ENCODE measurements around the gene RACGAP1. TPM values are rescaled to one million over a fixed set of nuclear protein-coding genes. Genes with fewer than 3 reads are reported as not detected.

RACGAP1 gene
- total and polyA plus RNA-seq, 2 of the 4 experiments (the other 2 are of a cell fraction) = 37.9 to 110 TPM

- in situ Hi-C loops (cut with MboI; ENCODE audit: low sequenced_read_pairs) = loop anchor here (10.0 kb wide), 1 partner anchor 189 kb away; no protein-coding TSS in a partner anchor
- H3K23ac ChIP-seq (ENCODE audit: low read depth, low read length) = no peak overlapping the region
- H3K4ac ChIP-seq (ENCODE audit: low read depth, low read length) = no peak overlapping the region
- H3K9me1 ChIP-seq (ENCODE audit: insufficient read depth, low read length) = no peaks in the 10 kb centered on the region
- CTCF ChIA-PET = no interaction called here
- 81% methylated on average over 4 of the region's 17 CpGs; no CpG with 5 or more reads in 1 of the 2 experiments for WGBS, 2 experiments (ENCODE audit: extremely low coverage in 2 of 2, insufficient read length in 1 of 2)
- no peak overlapping the region for H2BK5ac ChIP-seq (ENCODE audit: low read depth, low read length, poor library complexity, severe bottlenecking)
- H2BK20ac ChIP-seq (ENCODE audit: low read depth, low read length) = no peak overlapping the region
- no TSS peak for BruUV-seq (replicated peaks)
- DNase-seq (no peak), ATAC-seq (ENCODE audit: low read depth) (no peak)
- H3K18ac ChIP-seq (ENCODE audit: low read depth, low read length) = no peak overlapping the region
- H3K4me2 ChIP-seq (ENCODE audit: low read depth, low read length) = no peak overlapping the region
- TF ChIP-seq NFE2L2 (IDR thresholded peaks at IDR 0.05; ENCODE audit: low read depth, low read length) = no peak
- no peak for TF ChIP-seq BHLHE40 (IDR thresholded peaks at IDR 0.05; ENCODE audit: low read depth, low read length)
- TF ChIP-seq USF2 (IDR thresholded peaks at IDR 0.05; ENCODE audit: low read depth, low read length) = no peak
- no peak for TF ChIP-seq ELK1 (IDR thresholded peaks at IDR 0.05; ENCODE audit: borderline replicate concordance, low read depth, low read length)
- TF ChIP-seq POLR2A (IDR thresholded peaks at IDR 0.05; ENCODE audit: low read depth, low read length) = no peak
- no peak for TF ChIP-seq RFX5 (IDR thresholded peaks at IDR 0.05; ENCODE audit: low read depth, low read length)
- H3K79me1 ChIP-seq (ENCODE audit: low read depth in 1 of 2, low read length in 2 of 2) = no peaks in the 10 kb centered on the region
- intact Hi-C loops (cut with micrococcal nuclease) = loop anchor here (10.0 kb wide), 1 partner anchor 211 kb away; no protein-coding TSS in a partner anchor
- H2AK5ac ChIP-seq (ENCODE audit: low read depth, low read length) = no peak overlapping the region
- H3K4me3 ChIP-seq (ENCODE audit: insufficient read depth, low read depth, low read length) = no peak overlapping the region
- no peaks in the 10 kb centered on the region for H3K36me3 ChIP-seq (ENCODE audit: control insufficient read depth, insufficient read depth, low read length)
- no peaks in the 10 kb centered on the region for H3K9me3 ChIP-seq (ENCODE audit: control insufficient read depth, insufficient read depth, low read length)
- POLR2A ChIA-PET (ENCODE audit: unreplicated experiment) = no interaction called here
- no peak overlapping the region for H2AK9ac ChIP-seq (replicated peaks; ENCODE audit: low read depth, low read length, poor library complexity)
- H2BK120ac ChIP-seq (ENCODE audit: low read depth, low read length) = no peak overlapping the region
- H3K27me3 ChIP-seq (ENCODE audit: control insufficient read depth, insufficient read depth, low read length) = peaks cover 85% of the 10 kb centered on the region
- H3K27ac ChIP-seq (ENCODE audit: insufficient read depth, low read length) = no peak overlapping the region
- no peak overlapping the region for H4K5ac ChIP-seq (ENCODE audit: low read depth, low read length)
- H3K14ac ChIP-seq (replicated peaks; ENCODE audit: low read depth, low read length) = no peak overlapping the region
- H3K9ac ChIP-seq (ENCODE audit: low read depth, low read length) = no peak overlapping the region
- H4K20me1 ChIP-seq (ENCODE audit: insufficient read depth, low read length) = no peaks in the 10 kb centered on the region
- dilution Hi-C loops (cut with HindIII; ENCODE audit: low sequenced_read_pairs, unreplicated experiment) = no loop called here
- H2BK15ac ChIP-seq (ENCODE audit: low read depth, low read length) = no peak overlapping the region
- H4K91ac ChIP-seq (ENCODE audit: insufficient read depth, low read depth, low read length) = no peak overlapping the region
- no peak overlapping the region for H2AFZ ChIP-seq (replicated peaks; ENCODE audit: low read length, poor library complexity)
- H4K8ac ChIP-seq (ENCODE audit: low read depth in 2 of 2, low read length in 2 of 2) = no peak overlapping the region
- H3K56ac ChIP-seq (ENCODE audit: extremely low read depth, insufficient read depth, low read length) = no peak overlapping the region
- no peaks in the 10 kb centered on the region for H3K4me1 ChIP-seq (ENCODE audit: control insufficient read depth, insufficient read depth, low read length)
Measured at GRCh38 chr12:49963976-49964815, 61.1 kb downstream of the RACGAP1 start.

Measured in IMR-90 (cell line).